ENCODE data around the gene AAK1. TPM values are rescaled to one million over a fixed set of nuclear protein-coding genes. Genes with fewer than 3 reads are reported as not detected.

Gene AAK1
- total and polyA plus RNA-seq, 2 experiments from 2014 or later, result 39.0 to 52.4 TPM

- Mint-ChIP-seq H3K9me3 (no peaks in the 10 kb centered on the region), H3K4me3 (peak overlapping the region; percentile 92), H3K4me1 (peaks cover 52% of the 10 kb centered on the region), H3K27ac (no peak overlapping the region), H3K36me3 (ENCODE audit: low read depth) (peaks cover 3% of the 10 kb centered on the region; the same call in 2 of the 3 replicates), H3K27me3 (ENCODE audit: insufficient read depth, low read depth, poor library complexity) (peaks cover 6% of the 10 kb centered on the region)
- Histone ChIP-seq H3K27me3 (ENCODE audit: insufficient read depth) (peaks cover 10% of the 10 kb centered on the region), H3K79me2 (replicated peaks; ENCODE audit: insufficient read depth) (peaks cover 59% of the 10 kb centered on the region), H3K4me3 (peak overlapping the region; percentile 92), H4K20me1 (replicated peaks; ENCODE audit: insufficient read depth) (0 out of 2 replicates have a peak, but pooled peaks cover 4% of the 10 kb centered on the region), H3K9me2 (ENCODE audit: insufficient read depth) (no peaks in the 10 kb centered on the region), H2AFZ (no peak overlapping the region), H3K36me3 (ENCODE audit: insufficient read depth) (no peaks in the 10 kb centered on the region), H3F3A (replicated peaks; ENCODE audit: low read depth) (no peaks in the 10 kb centered on the region; the same call in 1 of the 2 replicates), H3K27ac (ENCODE audit: low read depth) (no peak overlapping the region), H3K4me2 (peak overlapping the region; percentile 99), H3K4me1 (ENCODE audit: insufficient read depth) (peaks cover 25% of the 10 kb centered on the region)
- no peak for TF ChIP-seq JUNB (IDR thresholded peaks at IDR 0.05; ENCODE audit: unreplicated experiment)
- no peak for TF ChIP-seq ETS1 (IDR thresholded peaks at IDR 0.05)
- no peak for TF ChIP-seq CREB1 (CRISPR knock-in tag; IDR thresholded peaks at IDR 0.05; ENCODE audit: low read depth)
- TF ChIP-seq STAT1 (IDR thresholded peaks at IDR 0.05; ENCODE audit: unreplicated experiment), result no peak
- TF ChIP-seq REST (IDR thresholded peaks at IDR 0.05; ENCODE audit: unreplicated experiment), result no peak
- no peak for TF ChIP-seq NANOG (IDR thresholded peaks at IDR 0.05; ENCODE audit: borderline replicate concordance)
- no peak for TF ChIP-seq CTCF (conservative IDR thresholded peaks at IDR 0.05; ENCODE audit: low read depth in 2 of 2)
- TF ChIP-seq ZNF331 (CRISPR knock-in tag; IDR thresholded peaks at IDR 0.05; ENCODE audit: low read depth), result no peak
- no peak for TF ChIP-seq ZNF114 (CRISPR knock-in tag; IDR thresholded peaks at IDR 0.05)
- no peak for TF ChIP-seq EZH2phosphoT487 (IDR thresholded peaks at IDR 0.05; ENCODE audit: unreplicated experiment)
- no peak for TF ChIP-seq ZNF462 (CRISPR knock-in tag; IDR thresholded peaks at IDR 0.05)
- no peak for TF ChIP-seq EZH2 (IDR thresholded peaks at IDR 0.05; ENCODE audit: low read depth, unreplicated experiment)
- no peak for TF ChIP-seq POLR2AphosphoS5 (IDR thresholded peaks at IDR 0.05; ENCODE audit: low read depth)
- no peak for ATAC-seq
- no peak for DNase-seq (ENCODE audit: low spot score)
Observed at GRCh38 chr2:69641471-69641870, 2.1 kb downstream of the AAK1 start.

Data from GM23338 (cell line).